NCI-H748 (cell line): Measurements from ENCODE around the gene SSR3.
"Not testable (repeated sequence)": the region's sequence is repeated elsewhere in the genome, so short reads cannot be mapped to it uniquely, and the experiment has no call there.

Experiments used
- DNase-seq: peaks from one replicate; lab custom pipeline; 2025; ENCODE audit not compliant: unreplicated experiment; lab: John Stamatoyannopoulos, UW

The SSR3 gene

DNA sequence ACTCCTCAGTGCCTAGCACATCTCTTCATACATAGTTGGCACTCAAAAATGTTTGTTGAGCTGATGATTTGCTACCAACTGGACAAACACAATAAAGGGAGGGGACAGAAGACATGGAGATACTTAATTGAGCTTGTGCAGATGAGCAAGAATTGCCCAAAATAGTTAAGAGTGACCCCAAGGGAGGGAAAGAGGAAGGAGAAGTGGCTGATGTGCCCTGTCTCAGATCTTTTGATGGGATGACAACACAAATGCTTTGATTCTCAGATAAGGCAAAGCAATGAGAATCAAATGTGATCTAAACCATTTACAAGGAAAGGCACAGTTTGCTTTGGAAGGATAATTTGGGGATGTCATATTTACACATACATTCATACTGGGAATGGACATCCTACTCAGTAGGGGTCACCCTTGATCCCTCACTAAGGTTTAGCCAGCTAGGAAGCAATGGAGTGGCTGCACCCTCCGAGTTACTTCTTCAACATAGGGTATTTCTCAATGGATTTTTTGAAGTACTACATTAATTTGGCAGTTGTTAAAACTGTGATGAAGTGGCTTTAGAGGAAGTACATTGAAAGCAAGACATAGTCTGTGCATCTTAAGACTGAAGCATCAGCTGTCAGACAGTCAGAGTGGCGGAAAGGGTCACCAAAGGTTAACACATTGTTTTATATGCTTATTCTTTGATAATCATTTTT is 21.9 kb upstream of the SSR3 start:
- no peak for DNase-seq

DNA sequence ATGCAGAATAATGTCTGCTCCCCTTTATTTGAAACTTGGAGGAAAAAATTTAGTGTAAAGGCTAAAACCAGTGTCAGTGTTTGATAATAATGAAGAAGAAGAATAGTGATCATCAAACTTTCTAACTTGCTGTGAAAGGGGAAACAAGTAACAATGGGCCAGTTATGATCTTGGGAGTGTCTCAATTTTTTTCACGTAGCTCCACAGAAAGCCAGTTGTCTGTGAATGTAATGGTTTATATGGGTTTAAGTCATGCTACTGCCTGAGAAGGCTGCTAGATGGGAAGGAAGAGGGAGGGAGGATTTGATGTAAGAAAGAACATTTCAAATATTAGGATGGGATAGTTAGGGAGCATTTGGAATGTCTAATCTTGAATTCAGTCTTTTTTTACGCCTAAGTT is 21.1 kb upstream of the SSR3 start:
- no peak for DNase-seq

DNA sequence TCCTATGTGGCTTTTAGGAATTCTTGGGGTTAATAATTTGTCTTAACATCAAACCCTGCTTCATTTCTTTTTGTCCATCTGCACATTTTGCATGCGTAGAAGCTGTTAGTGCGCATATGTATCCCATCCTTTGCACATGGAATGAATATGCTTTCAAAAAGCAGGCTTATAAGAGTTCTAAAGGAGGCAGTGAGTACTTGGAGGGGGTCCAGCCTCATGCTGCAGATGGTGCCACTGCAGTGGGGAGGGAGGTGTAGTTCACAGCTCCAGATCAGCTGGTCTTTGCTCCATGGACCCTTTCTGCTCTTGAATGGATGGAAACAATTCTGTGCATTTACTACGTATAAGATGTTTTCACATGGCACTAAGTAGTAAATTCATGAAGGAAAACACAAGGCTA is 20.7 kb upstream of the SSR3 start:
- DNase-seq: no peak

DNA sequence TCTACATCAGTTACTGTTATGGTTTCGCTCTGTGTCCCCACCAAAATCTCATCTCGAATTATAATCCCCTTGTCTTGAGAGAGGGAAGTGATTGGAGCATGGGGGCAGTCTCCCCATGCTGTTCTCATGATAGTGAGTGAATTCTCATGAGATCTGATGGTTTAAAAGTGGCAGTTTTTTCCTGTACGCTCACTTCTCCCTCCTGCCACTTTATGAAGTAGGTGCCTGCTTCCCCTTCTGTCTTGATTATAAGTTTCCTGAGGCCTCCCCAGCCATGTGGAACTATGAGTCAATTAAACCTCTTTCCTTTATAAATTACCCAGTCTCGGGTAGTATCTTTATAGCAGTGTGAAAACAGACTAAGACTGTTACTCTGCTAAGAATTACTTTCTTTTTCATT is 15.0 kb upstream of the SSR3 start:
- not testable (repeated sequence) for DNase-seq

DNA sequence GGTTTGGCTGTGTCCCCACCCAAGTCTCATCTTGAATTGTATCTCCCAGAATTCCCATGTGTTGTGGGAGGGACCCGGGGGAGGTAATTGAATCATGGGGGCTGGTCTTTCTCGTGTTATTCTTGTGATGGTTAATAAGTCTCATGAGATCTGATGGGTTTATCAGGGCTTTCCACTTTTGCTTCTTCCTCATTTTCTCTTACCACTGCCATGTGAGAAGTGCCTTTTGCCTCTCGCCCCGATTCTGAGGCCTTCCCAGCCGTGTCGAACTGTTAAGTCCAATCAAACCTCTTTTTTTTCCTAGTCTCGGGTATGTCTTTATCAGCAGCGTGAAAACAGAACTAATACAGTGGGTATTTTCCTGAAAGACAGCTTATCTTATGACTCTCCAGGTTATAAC is 14.1 kb upstream of the SSR3 start:
- DNase-seq: not testable (repeated sequence)

DNA sequence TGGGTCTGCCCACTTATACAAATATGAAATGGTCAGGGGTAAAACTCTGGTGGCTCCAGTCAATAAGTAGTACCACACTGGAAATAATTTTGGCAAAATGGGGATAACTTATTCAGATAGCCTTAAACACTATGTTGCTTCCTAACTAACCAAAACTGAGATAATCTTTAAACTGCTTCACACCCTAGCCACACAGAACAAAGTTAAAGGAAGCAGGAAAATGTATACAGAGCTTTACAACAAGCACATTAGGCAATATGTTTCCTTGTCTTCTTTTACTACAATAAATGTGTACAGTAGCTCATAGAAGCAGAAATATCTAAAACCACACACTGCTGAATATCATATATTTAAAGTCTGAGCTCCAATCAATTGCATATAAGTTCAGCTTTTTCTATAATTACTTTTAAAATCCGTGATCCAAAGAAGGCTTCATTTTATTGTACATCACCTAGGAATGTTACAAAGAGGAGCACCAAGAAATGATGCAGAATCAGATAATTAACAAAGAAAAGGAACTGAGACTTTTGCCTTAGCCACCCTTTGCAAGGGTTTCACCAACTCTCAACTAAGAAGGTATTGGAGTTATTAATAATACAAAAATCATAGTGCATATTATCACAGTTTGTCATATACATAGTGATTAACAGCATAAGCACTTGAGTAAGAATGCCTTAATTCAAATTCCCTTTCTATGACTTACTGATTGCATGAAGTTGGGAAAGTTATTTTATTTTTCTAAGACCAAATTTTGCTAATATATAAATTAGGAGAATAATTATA is 9.2 kb upstream of the SSR3 start:
- no peak for DNase-seq

DNA sequence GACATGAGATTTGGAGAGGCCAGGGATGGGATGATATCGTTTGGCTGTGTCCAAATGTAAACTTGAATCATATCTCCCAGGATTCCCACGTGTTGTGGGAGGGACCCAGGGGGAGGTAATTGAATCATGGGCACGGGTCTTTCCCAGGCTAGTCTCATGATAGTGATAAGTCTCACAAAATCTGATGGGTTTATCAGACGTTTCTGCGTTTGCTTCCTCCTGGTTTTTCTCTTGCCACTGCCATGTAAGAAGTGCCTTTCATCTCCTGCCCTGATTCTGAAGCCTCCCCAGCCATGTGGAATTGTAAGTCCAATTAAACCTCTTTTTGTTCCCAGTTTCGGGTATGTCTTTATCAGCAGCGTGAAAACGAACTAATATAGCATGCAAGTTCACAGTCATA is 7.6 kb upstream of the SSR3 start:
- not testable (repeated sequence) for DNase-seq

DNA sequence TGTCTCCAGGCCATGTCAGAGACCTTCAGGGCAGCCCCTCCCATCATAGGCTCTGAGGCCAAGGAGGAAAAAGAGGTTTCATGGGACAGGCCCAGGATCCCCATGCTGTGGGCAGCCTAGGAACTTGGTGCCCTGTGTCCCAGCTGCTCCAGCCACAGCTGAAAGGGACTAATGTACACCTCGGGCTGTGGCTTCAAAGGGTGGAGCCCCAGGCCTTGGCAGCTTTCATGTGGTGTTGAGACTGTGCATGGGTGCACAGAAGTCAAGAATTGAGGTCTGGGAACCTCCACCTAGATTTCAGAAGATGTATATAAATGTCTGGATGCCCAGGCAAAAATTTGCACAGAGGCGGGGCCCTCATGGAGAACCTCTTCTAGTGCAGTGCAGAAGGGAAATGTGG is 6.6 kb upstream of the SSR3 start:
- DNase-seq: no peak

DNA sequence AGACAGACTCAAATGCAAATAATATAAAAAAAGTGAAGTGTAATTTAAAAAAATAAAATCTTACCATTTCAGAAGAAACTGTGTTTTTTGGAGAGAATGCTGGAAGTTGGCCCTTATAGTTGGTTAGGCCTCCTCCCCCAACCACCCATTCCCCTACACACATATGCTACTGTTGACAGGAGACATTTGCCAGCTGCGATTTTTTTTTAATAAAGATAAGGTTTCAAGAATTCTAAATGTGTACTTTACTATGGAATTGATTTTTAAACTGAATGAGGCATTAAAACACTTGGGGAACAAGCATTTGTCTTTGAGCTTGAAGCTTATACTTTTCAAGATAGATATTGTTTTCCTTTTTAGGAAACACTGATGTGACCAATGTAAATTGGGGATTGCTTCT is 4.4 kb upstream of the SSR3 start:
- no peak for DNase-seq

DNA sequence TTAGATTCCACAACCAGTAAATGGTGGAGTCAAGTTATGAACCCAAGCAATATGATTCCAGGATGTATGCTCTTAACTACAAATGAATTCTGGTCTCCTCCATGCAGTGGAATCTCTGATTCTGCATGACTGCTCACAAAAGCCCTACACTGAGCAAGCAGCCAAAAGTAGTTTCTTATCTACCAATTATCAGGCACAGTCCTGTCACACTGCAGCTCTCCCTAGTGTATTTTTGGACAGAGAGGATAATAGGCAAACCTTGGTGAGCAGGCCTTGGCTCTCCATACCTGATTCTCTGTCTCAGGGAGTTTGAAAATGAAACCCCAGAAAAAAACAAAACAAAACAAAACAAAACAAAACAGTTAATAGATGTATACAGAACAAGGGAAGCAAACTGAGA is 3.5 kb upstream of the SSR3 start:
- no peak for DNase-seq

DNA sequence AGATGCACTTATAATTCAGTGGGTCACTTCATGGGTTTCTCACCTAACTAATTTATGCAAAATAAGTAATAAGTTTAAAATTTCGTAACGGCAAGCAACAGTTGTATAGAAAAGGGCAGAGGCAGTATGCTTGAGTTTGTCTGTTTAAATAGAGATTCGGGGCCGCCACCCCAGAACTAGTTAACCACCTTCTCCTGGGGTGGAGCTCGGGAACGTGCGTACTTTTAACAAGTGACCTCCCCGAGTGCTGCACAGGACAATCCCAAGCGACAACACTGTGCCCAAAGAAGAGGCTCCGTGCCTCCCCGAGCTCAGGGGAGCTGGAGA is 439 bp downstream of the SSR3 start:
- no peak for DNase-seq

DNA sequence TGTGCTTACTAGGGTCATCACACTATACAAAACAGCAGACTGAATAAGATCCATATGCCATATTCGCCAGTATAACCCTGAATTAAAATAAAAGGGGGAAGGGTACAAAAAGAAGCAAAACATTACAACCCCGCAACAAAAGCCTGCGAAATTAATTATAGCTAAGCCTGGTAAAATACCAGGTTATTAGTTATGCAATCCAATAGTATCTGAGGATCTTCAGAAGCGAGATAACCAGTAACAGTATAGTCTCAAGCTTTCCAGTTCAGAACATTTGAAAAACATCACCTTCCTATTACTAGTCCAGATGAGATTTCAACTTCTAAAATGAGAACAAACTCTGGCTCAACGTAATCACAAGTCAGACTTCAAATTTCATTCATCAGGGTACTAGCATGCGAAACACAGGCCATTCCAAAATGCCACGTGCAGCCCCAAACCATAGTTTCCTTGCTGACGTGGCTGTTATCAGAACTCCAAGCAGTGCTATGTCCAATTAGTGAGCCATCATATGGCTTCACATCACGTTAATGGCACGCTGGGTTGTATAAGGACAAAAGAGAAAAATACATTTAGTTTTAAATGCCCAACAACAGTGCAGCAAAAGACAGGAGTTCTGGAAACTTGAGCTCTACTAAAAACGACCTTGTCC is 1.1 kb downstream of the SSR3 start:
- DNase-seq: peak; percentile 1

DNA sequence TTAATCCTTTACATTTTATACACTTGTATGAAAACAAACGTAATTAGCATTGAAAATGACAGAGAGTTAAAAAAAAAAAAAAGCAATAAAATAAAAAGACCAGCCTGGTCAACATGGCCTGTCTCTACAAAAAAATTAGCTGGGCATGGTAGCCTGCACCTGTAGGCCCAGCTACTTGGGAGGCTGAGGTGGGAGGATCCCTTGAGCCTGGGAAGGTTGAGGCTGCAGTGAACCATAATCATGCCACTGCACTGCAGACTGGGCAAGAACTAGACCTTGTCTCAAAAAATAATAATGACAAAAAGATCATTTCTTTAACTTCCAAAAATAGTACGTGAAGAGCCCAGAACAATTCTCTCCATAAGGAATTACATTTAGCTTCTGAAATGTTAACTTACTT is 1.9 kb downstream of the SSR3 start:
- DNase-seq: no peak

DNA sequence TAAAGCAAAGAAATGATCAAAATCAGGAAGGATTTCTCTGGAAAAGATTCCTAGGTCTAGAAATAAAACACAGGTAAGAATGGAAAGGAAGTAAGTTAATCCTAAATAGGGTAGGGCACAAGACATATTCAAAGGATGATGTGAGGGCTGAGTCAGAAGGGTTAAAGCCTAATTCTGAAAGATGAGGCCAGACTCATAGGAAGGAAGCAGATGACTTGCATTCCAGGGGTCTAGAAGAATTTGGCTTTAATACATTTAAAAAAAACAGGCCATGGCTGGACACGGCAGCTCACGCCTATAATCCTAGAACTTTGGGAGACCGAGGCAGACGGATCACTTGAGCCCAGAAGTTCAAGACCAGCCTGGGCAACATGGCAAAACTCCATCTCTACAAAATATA is 3.2 kb downstream of the SSR3 start:
- no peak for DNase-seq

DNA sequence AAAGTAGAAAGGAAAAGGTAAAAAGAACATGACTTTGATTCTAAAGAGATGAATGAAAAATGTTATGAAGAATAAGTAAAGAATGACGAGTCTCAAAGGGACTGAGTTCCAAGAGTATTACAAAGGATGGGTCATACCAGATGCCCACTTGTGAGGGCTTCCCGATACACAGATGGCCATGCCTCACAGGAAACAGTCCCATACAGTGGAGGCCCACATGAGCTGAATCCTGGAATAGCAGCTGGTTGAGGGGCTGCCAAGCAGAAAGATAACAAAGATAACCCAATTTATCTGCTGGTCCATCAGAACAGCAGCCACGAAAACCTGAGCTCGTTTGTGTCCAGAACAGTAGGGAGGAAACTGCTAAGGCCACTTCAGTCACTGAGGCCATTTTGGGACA is 3.7 kb downstream of the SSR3 start:
- DNase-seq: no peak

DNA sequence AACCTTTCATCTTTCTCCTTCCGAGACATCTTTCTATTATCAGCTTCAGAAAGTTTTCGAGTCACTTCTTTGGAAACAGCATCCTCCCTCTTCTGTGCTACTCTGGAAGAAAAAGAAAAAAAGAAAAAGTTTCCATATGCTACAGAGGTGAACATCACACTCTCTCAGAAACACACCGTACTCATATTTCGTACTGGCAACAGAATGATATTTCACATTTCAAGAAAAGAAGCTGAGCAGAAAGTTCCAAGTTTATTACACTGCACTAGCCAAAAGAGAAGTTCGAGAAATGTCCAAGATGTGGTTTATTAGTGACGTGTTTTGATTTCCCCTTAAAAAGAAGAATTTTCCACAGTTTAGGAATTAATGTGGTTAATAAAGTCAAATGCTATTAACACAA is 6.0 kb downstream of the SSR3 start:
- DNase-seq: no peak

DNA sequence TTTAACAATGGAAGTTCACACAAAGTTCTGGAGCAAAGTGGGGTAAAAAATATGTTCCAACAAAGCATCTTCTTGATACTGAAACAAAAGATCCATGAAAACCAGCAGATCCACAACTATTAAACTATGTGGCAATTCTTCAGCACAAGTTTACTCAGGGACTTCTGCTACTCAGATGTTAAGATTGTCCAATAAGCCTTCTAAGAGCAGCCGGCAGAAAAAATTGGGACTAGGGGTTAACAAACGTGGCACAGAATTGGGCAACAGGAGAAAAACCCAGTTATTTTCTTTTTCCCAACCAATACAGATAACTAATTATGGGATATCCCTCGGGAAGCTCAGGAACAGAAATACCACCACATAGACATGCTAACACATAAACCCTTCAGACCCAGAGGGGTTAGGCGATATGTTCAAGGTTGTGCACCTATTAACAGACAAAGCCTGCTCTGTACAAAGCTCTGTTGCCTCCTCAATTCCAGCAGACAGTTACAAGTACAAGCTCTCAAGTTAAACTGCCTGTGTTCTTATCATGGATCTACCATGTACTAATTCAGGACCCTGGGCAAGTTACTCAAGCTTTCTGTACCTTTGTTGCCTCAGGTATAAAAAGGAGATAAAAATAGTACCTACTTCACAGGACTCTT is 6.8 kb downstream of the SSR3 start:
- no peak for DNase-seq

DNA sequence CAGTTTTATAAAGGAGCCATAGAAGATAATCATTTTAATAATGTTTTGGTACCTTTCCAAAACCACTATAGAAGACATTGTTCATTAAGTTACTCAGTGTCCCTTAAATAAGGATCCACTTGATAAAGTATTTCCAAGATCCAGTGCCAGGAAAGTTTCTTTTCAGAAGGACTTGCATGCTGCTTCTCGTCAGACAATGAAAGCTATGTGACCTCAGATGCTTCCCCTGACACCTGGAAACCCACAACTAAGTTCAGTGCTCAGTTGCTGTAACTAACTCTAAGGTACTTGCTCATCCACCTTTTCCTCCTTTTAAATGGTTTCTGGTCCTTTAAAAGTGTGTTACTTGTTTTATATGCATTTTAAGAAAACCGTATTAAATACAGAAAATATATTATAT is 7.3 kb downstream of the SSR3 start:
- DNase-seq: no peak

DNA sequence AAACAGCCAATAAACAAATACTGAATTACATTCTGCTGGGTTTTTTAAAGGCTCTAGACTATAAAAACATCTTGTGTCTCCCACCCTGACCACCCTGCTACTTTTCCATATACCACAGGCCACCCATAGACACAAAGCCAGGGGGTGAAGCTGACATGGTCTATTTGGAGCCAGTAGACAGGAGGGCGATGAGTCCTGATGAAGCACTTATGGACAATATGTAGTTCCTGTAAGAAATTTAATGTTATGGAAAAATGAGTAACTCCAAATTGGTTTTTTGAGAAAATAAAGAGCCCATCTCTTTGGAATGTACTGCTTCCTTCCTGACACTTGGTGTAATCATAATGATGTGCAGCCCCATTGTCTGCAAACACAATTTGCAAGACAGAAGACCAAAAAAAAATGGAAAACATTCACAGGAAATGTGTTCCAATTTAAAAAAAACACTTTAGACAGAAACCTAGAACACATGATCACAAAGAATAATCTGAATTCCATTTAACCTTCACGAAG is 11.8 kb downstream of the SSR3 start:
- no peak for DNase-seq

DNA sequence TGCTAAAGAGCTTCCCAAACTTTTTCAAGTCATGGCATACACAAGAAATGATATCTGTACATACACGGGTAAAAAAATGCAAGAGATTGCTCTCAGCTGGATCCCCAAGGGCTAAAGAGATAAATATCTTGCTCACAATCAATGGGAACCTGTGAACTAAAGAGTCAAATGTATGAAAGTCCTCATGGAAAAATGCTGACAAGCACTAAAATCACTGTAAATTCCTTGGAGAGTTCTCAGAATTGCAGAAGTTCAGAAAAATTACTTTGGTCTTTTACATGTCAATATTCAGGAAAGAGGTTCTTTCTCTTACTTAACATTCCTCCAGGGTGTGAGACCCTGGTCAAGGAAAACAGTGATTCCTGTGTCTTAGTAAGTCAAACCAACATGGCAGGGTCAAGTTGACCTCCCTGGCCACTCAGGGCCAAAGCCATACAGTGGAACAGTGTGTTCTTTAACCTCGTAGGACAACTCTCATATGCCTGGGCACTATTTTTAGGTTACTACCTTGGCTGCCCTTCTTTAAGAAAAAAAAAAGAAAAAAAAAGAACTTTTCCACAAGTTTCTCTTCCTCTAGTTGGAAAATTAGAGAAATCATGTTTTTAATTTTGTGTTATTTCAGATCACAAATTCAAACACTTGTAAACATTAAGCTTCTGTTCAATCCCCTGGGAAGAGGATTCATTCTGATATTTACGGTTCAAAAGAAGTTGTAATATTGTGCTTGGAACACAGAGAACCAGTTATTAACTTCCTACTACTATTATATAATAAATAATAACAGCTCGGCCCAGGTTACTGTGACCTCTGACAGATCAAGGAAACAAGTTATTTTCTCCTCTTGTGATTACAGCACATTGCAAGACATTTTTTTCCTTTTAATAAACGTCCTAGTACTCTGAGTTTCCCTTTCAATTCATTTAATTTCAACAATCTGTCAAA is 12.5 kb downstream of the SSR3 start:
- no peak for DNase-seq

DNA sequence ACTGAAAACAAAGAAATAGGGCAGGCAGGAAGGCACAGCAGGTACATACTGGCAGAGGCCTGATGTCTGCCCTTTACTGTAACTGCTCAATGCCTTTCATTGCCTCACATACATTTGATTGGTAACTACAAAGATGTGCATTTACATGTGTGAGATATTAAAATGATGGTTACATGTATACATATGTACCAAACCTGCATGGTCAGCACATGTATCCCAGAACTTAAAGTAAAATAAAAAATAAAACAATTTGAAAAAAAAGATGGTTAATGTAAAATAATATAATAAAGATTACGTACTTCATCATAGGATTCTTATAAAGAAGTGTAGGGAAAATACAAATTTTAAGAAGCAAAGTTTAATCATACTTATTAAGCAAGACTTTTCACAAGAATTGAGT is 15.1 kb downstream of the SSR3 start:
- DNase-seq: no peak
